Stimulated activated CD4-positive, alpha-beta T cell treated with anti-CD3 and anti-CD28 coated beads, Interleukin-12 subunit alpha, Interleukin-12 subunit beta, amount 100 ng/mL, for 4 hours (primary cell): ENCODE measurements around the gene ADGRF3.
"Not testable (repeated sequence)": the region's sequence is repeated elsewhere in the genome, so short reads cannot be mapped to it uniquely, and the experiment has no call there.

Experiments
- DNase-seq: peaks from one replicate; pipeline ENCODE4 v3.0.0-alpha.2; 2020

ADGRF3 gene

GRCh38 chr2:26346454-26347053, at the start of gene ADGRF3:
Gene ADGRF3, minus strand, starts transcription at chr2:26346789. Its CDS starts 555 bp downstream, at chr2:26346234.
- peak; percentile 52 for DNase-seq

- no peak for DNase-seq
Measured at GRCh38 chr2:26395394-26395793, 48.8 kb upstream of the ADGRF3 start.

- DNase-seq, result no peak
Measured at GRCh38 chr2:26394694-26395093, 48.1 kb upstream of the ADGRF3 start.

GRCh38 chr2:26387189-26387588, 40.6 kb upstream of the ADGRF3 start:
- DNase-seq, result no peak

GRCh38 chr2:26384597-26384996, 38.0 kb upstream of the ADGRF3 start:
- DNase-seq, result no peak

DNA sequence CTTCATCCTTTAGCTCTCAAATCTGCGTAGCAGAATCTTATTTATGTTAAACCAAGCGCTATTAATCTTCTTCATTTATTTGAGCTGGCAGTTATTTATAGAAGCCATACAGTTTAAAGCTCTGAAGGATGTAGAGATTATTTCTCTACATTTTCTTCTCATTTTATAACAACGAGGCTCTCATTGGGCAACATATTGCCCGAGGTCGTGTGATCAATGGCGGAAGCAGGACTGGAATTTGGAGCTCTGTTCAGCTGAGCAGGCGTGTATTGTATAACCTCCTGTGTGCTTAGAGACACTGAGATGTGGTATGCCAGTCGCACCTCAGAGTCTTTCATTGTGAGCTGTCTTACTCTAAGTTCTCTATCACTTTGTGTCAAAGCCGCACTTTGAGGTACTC, 37.6 kb upstream of the ADGRF3 start:
- no peak for DNase-seq

DNA sequence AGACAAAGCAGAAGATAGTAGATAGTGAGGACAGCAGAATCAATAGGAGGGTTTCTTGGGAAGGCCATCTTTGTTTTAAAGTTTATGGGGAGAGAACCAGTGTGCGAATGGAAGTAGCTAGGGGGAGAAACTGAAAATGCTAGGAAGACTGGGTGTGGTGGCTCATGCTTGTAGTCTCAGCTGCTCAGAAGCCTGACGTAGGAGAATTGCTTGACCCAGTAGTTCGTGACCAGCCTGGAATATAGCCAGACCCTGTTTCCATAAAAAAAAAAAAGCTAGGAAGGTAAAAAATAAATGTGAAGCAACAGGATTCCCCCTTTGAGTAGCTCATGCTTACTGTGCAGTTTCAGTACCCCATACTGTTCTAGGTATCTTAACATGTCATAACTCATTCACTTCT, 36.0 kb upstream of the ADGRF3 start:
- DNase-seq, result no peak

- DNase-seq, result no peak
Measured at GRCh38 chr2:26380281-26380680, 33.7 kb upstream of the ADGRF3 start.

- no peak for DNase-seq
Measured at GRCh38 chr2:26376799-26377198, 30.2 kb upstream of the ADGRF3 start.

DNA sequence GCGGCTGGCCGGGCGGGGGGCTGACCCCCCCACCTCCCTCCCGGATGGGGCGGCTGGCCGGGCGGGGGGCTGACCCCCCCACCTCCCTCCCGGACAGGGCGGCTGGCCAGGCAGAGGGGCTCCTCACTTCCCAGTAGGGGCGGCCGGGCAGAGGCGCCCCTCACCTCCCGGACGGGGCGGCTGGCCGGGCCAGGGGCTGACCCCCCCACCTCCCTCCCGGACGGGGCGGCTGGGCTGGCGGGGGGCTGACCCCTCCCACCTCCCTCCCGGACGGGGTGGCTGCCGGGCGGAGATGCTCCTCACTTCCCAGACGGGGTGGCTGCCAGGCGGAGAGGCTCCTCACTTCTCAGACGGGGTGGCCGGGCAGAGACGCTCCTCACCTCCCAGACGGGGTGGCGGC, 24.3 kb upstream of the ADGRF3 start:
- not testable (repeated sequence) for DNase-seq

GRCh38 chr2:26369664-26370063, 23.1 kb upstream of the ADGRF3 start:
- not testable (repeated sequence) for DNase-seq

GRCh38 chr2:26366957-26367356, 20.4 kb upstream of the ADGRF3 start:
- DNase-seq, result no peak

- DNase-seq, result no peak
Measured at GRCh38 chr2:26364669-26365068, 18.1 kb upstream of the ADGRF3 start.

GRCh38 chr2:26363958-26364357, 17.4 kb upstream of the ADGRF3 start:
- no peak for DNase-seq

- no peak for DNase-seq
Measured at GRCh38 chr2:26363323-26363722, 16.7 kb upstream of the ADGRF3 start.

GRCh38 chr2:26359886-26360473, 13.4 kb upstream of the ADGRF3 start:
- DNase-seq, result no peak

DNA sequence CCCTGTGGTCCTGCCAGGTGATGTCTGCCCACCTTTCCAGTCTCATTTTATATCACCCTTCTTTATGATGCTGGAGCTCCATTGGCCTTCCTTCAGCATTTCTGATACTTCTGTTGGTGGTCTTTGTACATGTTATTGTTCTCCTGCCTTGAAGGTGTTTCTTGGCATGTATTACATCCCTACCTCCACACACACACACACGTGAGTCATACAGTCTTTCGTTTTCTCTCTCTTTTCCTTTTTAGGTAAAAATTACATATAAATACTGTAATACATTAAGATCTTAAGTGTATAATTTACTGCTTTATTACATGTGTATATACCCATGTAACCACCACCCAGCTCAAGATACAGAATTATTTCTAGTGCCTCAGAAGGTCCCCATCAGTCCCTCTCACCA, 10.2 kb upstream of the ADGRF3 start:
- DNase-seq, result no peak

GRCh38 chr2:26356111-26356510, 9.5 kb upstream of the ADGRF3 start:
- no peak for DNase-seq

- no peak for DNase-seq
Measured at GRCh38 chr2:26355038-26355995, 8.7 kb upstream of the ADGRF3 start.

DNA sequence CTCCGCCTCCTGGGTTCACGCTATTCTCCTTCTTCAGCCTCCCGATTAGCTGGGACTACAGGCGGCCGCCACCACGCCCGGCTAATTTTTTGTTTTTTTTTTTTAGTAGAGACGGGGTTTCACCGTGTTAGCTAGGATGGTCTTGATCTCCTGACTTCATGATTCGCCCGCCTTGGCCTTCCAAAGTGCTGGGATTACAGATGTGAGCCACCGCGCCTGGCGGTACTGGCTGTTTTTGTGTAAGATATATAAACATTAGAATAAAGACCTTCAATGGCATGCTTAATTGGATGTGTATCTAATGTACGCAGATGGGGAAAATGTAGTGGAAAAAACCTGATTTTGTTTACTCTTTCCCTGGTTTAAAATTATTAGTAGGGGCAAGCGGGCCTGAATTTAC, 7.9 kb upstream of the ADGRF3 start:
- DNase-seq, result not testable (repeated sequence)

DNA sequence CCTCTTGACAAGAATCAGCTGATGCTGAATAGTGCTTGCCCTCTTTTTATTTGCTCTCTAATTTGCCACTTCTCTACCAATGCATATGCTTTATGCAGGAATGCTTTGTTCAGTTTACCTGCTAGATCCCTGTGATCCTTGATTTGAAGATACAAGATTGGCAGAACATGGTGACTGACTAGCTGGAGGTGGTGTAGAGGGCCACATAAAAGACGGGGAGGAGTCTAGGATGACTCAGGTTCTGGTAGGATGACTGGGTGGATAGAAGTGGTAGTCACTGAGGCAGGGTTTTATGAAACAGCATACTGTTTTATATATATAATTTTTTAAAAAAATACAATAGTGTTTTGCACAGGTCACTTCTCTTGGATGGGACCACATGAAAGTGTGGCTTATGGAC, 6.3 kb upstream of the ADGRF3 start:
- no peak for DNase-seq

- DNase-seq, result no peak
Measured at GRCh38 chr2:26351375-26352090, 4.9 kb upstream of the ADGRF3 start.

GRCh38 chr2:26349690-26350089, 3.1 kb upstream of the ADGRF3 start:
- no peak for DNase-seq
